DND-41 (cell line): ENCODE results near the gene NODAL.

Experiments used
- ATAC-seq: fragments of 200-7000 bp; cut with Tn5 transposase; 3 replicates; pipeline ENCODE4 v1.9.1; 2021; ENCODE audit warnings: low read depth; ENCODE audit not compliant: insufficient read depth
- DNase-seq: peaks from one replicate; pipeline ENCODE4 v3.0.0-alpha.2; 2020
- H2AFZ ChIP-seq: 2 replicates; pipeline ENCODE4 v1.6.0; 2012; ENCODE audit warnings: low read depth, low read length
- H3K27ac ChIP-seq: 2 replicates; pipeline ENCODE4 v1.5.1; 2012; ENCODE audit warnings: low read length, inconsistent platforms
- H3K27me3 ChIP-seq: fragments of 200-600 bp; sonication (generic); 2 replicates; pipeline ENCODE4 v1.6.0; 2012; ENCODE audit warnings: low read length, mild to moderate bottlenecking, inconsistent platforms; ENCODE audit not compliant: insufficient read depth, poor library complexity
- H3K36me3 ChIP-seq: 2 replicates; pipeline ENCODE4 v1.5.1; 2012; ENCODE audit warnings: low read length, inconsistent platforms; ENCODE audit not compliant: insufficient read depth
- H3K4me1 ChIP-seq: 2 replicates; pipeline ENCODE4 v1.5.1; 2012; ENCODE audit warnings: mild to moderate bottlenecking, low read length; ENCODE audit not compliant: insufficient read depth
- H3K4me2 ChIP-seq: 2 replicates; pipeline ENCODE4 v1.6.0; 2012; ENCODE audit warnings: mild to moderate bottlenecking, moderate library complexity, low read length, inconsistent platforms; ENCODE audit not compliant: insufficient read depth
- H3K4me3 ChIP-seq, 2 experiments: fragments of 200-600 bp in 1 of 2; shearing (Covaris generic) in 1 of 2; 2 replicates each; pipeline ENCODE4 v1.5.1; 2012 to 2016; ENCODE audit warnings: inconsistent platforms in 2 of 2, low read length in 2 of 2, mild to moderate bottlenecking in 2 of 2, low read depth in 1 of 2, moderate library complexity in 1 of 2
- H3K79me2 ChIP-seq: 2 replicates; pipeline ENCODE4 v1.6.0; 2012; ENCODE audit warnings: low read length, inconsistent platforms; ENCODE audit not compliant: insufficient read depth
- H3K9ac ChIP-seq: 2 replicates; pipeline ENCODE4 v1.6.0; 2012; ENCODE audit warnings: low read depth, mild to moderate bottlenecking, inconsistent platforms, low read length, moderate library complexity
- H3K9me3 ChIP-seq: 2 replicates; pipeline ENCODE4 v1.5.1; 2012; ENCODE audit warnings: low read length, moderate library complexity, mild to moderate bottlenecking, inconsistent platforms; ENCODE audit not compliant: insufficient read depth, severe bottlenecking
- H4K20me1 ChIP-seq: 2 replicates; pipeline ENCODE4 v1.6.0; 2012; ENCODE audit warnings: low read length; ENCODE audit not compliant: insufficient read depth
- CTCF ChIP-seq: IDR thresholded peaks from 2 replicates; pipeline ENCODE4 v1.5.1; 2012; ENCODE audit warnings: borderline replicate concordance, low read length, moderate library complexity, mild to moderate bottlenecking; ENCODE audit not compliant: poor library complexity, severe bottlenecking; ENCODE audit errors: extremely low read depth
- EZH2 ChIP-seq: IDR thresholded peaks from 3 replicates; pipeline ENCODE4 v1.6.1; 2012; ENCODE audit warnings: borderline replicate concordance, low read depth, mild to moderate bottlenecking, moderate library complexity, low read length, inconsistent platforms; ENCODE audit not compliant: severe bottlenecking

NODAL gene

GRCh38 chr10:70480239-70480861 is 38.9 kb upstream of the NODAL start:
- peak overlapping the region; percentile 65 for H3K27ac ChIP-seq

DNA sequence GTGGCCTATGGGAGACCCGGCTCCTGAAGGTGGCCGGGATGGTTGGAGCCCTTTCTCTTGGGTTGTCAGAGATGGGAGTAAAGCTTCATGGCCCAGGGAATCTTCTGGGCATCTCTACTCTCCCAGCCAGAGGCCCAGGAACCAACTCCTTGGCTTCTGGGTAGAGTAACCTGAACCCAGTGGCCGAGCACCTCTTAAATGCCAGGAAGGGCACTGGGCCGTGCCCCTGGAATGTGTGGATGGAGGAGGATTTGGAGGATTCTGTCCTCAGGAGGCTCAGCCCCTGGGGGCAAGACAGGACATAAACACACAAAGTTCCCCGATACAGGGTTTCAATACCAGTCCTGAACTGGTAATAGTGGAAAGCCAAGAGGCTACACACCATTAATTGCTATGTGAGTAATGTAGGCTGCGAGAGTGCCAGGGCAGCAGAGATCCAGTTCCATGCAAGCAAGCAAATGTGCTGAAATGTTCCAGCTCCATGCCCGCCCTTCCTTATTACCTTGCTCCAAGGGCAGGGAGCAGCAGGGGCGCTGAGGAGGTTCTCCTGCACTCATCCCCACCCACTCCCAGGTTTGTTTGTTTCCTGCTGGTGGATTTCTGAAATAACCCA is 38.3 kb upstream of the NODAL start:
- H3K4me1 ChIP-seq, result peaks cover 41% of the 10 kb centered on the region
- H3K9ac ChIP-seq, result peak overlapping the region; percentile 64
- H3K4me2 ChIP-seq, result peak overlapping the region; percentile 86
- no peaks in the 10 kb centered on the region for H3K9me3 ChIP-seq
- DNase-seq (no peak), ATAC-seq (no peak)
- H3K27ac ChIP-seq, result peak overlapping the region; percentile 65
- no peaks in the 10 kb centered on the region for H3K36me3 ChIP-seq
- no peaks in the 10 kb centered on the region for H3K27me3 ChIP-seq
- H2AFZ ChIP-seq, result peak overlapping the region; percentile 66; the same call in 1 of the 2 replicates
- peaks cover 50% of the 10 kb centered on the region for H4K20me1 ChIP-seq
- peak overlapping the region; percentile 45 to 62; a peak in 3 of 4 replicates for H3K4me3 ChIP-seq
- TF ChIP-seq EZH2 (no peak), CTCF (no peak)
- no peaks in the 10 kb centered on the region; the same call in 1 of the 2 replicates for H3K79me2 ChIP-seq

More at GRCh38 chr10:70480239-70480861, 38.9 kb upstream of the NODAL start:
- H3K79me2 ChIP-seq, result no peaks in the 10 kb centered on the region; the same call in 1 of the 2 replicates
- H3K4me2 ChIP-seq, result peak overlapping the region; percentile 86
- H3K4me1 ChIP-seq, result peaks cover 41% of the 10 kb centered on the region
- peak overlapping the region; percentile 64; the same call in 1 of the 2 replicates for H3K9ac ChIP-seq
- peak; percentile 63 for ATAC-seq
- TF ChIP-seq CTCF (no peak), EZH2 (no peak)
- peaks cover 50% of the 10 kb centered on the region for H4K20me1 ChIP-seq
- DNase-seq, result peak; percentile 84
- no peak overlapping the region for H2AFZ ChIP-seq
- peak overlapping the region in 1 of 2 experiments; percentile 62; a peak in 3 of 4 replicates for H3K4me3 ChIP-seq
- H3K27me3 ChIP-seq, result no peaks in the 10 kb centered on the region
- H3K36me3 ChIP-seq, result no peaks in the 10 kb centered on the region
- no peaks in the 10 kb centered on the region for H3K9me3 ChIP-seq

DNA sequence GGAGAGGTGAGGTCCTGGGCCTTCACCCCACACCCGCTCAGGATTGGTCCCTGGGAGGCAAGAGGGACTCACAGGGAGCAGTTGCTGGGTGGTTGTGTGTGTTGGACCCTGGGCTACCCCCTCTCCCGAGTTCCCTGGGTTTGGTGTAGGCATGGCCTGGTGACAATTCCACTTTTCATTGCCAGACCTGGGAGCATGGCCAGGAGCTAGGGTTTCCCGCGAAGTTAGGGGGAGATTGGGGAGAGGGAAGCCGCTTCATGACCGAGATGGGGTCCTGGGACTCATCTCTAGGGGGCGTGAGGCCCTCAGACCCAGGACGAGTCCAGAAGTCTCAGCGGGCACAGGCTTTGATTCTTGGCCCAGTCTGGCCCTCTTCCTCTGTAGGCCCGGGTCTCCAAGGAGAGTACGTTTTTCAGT is 37.7 kb upstream of the NODAL start:
- Histone ChIP-seq H3K79me2 (no peaks in the 10 kb centered on the region; the same call in 1 of the 2 replicates), H3K9me3 (no peaks in the 10 kb centered on the region), H3K27me3 (no peaks in the 10 kb centered on the region), H3K4me1 (peaks cover 41% of the 10 kb centered on the region), H3K4me2 (peak overlapping the region; percentile 86), H4K20me1 (peaks cover 50% of the 10 kb centered on the region), H3K27ac (peak overlapping the region; percentile 65; the same call in 1 of the 2 replicates), H2AFZ (peak overlapping the region; percentile 66), H3K4me3 (peak overlapping the region; percentile 45 to 62), H3K36me3 (no peaks in the 10 kb centered on the region), H3K9ac (peak overlapping the region; percentile 64)
- peak; percentile 15 for TF ChIP-seq CTCF
- no peak for TF ChIP-seq EZH2
- ATAC-seq, result no peak
- no peak for DNase-seq
